Superior temporal gyrus (tissue), 1 donor: Measurements from ENCODE around the gene SH3RF1.

Experiments
- DNase-seq: peaks from one replicate; pipeline ENCODE4 v3.0.0-alpha.2; 2016; ENCODE audit errors: extremely low spot score

Gene SH3RF1

GRCh38 chr4:169163495-169163894 is 107.3 kb downstream of the SH3RF1 start:
- DNase-seq = no peak

GRCh38 chr4:169160825-169161224 is 109.9 kb downstream of the SH3RF1 start:
- peak; percentile 22 for DNase-seq

GRCh38 chr4:169159624-169160171 is 111.1 kb downstream of the SH3RF1 start:
- DNase-seq = peak; percentile 43

DNA sequence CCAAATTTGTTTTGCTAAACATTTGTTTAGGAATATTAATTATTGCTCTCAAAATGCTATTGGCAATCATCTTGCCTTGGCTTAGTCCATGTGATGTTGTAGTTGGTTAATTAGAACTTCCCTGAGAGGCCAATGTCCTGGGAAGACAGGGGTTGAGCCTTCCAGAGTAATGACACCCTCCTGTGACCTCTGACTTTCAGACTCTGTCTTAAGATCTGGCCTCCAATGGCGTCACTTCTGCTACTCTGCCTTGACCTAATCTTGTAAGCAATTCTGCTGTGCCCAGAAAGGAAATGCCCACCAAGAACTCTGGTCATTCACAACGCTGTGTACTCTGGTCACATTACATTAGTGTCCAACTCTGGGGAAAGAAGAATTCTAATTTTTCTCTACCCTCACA is 111.9 kb downstream of the SH3RF1 start:
- DNase-seq = no peak

DNA sequence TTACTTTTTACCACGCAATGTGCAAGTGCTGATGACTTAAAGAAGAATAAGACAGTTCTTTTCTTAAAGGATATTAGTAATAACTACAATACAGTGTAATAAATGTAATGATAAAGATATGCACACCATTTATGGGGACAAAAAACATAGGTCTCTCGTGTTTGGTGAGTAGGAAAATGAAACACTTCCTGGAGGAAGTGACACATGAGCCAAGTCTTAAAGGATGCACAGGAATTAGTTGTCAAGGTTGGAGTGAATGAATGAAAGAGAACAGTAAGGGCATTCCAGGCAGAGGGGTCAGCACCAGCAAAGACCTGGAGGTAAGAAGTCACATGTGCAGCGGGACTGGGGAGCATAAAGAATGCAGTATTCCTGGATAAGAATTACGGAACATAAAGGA is 112.7 kb downstream of the SH3RF1 start:
- no peak for DNase-seq

DNA sequence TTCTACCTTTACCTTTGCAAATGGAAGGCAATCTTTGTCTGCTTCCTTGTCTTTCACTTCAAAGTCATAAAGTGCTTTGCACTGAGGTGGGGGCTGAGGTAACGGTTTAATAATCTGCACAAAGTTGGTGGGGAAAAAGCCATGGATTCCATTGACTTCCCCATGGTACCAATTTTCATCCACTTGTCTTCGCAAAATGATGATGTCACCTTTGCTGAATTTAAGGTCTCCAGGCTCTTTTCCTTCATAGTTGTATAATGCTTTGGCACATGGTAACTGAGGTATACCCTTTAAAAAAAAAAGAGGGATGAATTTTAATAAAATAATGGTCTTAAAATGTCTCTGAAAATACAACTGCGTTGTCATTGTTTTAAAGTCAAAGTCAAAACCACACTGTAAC is 114.4 kb downstream of the SH3RF1 start:
- no peak for DNase-seq

DNA sequence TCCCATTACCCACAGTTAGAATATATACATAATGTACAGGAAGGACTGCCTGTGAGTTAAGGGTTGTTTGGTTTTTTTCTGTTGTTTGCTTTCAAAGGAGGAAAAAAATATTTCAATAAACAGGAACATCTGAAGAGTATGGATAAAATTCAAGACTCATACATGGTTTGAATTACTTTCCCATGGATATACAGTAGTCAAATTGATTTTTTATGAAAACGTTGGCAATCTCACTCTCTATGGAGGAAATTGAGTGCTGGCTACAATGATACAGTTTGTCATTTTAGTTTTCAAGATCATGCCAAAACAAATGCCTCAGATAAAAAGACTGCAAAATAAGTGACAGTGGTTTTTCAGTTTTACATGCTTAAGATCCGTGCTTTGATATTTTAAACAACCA is 116.6 kb downstream of the SH3RF1 start:
- no peak for DNase-seq

GRCh38 chr4:169153481-169154087 is 117.2 kb downstream of the SH3RF1 start:
- DNase-seq = no peak

DNA sequence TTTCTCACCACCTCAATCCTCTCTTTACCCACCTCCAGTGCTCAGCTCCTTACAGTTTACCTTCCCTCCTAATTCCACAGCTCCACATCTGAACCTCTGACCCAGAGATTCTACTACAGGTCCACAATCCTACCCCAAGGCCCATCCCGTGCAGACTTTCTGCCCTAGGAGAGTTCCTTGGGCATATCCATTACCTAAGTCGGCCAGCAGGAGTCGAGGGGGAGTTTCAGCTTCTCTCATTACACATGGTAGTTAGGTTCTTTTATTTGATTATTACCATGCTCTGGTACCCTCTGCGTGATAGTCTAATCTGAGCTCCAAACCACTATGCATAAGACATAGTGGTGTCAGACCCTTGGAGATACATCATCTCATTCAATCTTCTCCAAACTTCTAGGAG is 117.9 kb downstream of the SH3RF1 start:
- DNase-seq = no peak

DNA sequence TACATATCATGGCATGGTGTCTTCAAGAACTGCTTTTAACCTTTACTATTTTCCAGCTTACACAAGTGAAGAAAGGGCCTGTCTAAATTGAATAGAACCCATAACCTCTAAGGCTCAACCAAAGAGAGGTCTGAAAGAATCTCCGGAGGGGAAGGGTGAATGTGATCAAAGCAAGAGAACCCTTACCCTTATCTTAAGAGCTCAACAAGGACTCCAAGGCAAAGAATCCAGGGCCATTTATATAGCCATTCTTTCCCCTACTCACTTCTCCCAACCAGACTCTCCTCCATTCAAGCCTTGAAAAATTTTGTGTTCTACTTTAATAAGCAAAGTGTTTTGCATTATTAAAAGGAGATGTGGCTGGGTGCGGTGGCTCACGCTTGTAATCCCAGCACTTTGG is 118.7 kb downstream of the SH3RF1 start:
- DNase-seq = no peak

- no peak for DNase-seq
Measured at GRCh38 chr4:169151671-169152070, 119.1 kb downstream of the SH3RF1 start.

GRCh38 chr4:169150806-169151205 is 120.0 kb downstream of the SH3RF1 start:
- DNase-seq = no peak

GRCh38 chr4:169148885-169149284 is 121.9 kb downstream of the SH3RF1 start:
- no peak for DNase-seq

DNA sequence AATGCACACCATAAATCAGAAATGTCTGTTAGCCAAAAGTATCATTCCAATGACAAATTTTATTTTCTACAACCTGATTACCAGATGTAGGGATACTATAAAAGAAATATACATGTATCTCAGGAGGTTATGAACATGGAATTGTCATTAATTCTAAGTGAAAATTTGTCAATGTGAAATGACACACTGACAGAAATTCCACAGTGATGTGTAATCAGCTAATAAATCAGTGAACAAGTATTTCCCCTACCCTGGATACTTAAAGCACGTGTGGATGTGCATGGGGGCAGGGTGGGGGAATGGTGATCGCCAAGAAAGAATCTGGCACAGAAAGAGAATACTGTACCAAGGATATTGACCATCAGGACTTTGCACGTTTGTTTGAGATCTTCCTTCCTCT is 123.6 kb downstream of the SH3RF1 start:
- DNase-seq = no peak

DNA sequence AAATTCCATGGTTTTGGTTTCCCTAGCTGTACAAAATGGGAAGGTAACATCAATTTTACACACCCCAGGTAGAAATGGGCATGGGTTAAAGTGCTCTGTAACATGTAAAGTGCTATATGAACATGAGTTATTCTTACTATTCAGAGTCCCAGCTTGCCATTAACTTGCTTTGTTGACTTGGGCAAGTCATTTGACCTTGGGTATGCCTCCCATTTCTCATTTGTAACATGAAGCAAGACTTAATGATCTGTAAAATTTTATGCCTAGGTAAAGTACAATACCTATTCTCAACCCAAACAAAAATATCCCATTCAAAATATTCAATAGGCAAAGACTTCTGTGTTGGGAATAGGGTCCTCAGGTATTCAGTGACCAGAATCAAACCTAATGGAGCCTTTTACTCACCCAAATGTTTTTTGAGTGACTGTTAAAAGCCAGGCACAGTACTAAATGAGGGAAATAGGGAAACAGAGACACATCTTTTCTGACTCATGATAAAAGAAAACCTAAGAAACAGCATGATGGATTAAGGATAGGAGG is 126.6 kb downstream of the SH3RF1 start:
- DNase-seq = no peak

DNA sequence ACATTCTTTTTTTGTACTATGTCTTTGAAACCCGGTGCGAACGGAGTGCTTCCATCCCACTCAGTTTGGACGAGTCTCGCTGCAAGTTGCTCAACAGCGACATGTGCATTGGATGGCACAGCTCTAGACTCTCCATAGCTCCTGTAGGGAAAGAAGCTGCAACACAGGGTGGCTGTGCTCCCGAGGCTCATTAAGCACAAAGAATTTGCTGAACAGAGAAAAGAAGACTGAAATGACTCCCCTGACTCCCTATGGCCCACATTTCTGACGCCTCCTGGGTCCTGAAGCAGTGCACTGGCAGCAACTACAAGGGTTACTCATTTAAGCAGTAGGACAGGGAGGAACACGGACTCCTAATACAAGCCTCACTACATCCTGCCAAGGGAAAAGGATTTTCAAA is 127.4 kb downstream of the SH3RF1 start:
- DNase-seq = peak; percentile 30

- no peak for DNase-seq
Measured at GRCh38 chr4:169142906-169143305, 127.8 kb downstream of the SH3RF1 start.

DNA sequence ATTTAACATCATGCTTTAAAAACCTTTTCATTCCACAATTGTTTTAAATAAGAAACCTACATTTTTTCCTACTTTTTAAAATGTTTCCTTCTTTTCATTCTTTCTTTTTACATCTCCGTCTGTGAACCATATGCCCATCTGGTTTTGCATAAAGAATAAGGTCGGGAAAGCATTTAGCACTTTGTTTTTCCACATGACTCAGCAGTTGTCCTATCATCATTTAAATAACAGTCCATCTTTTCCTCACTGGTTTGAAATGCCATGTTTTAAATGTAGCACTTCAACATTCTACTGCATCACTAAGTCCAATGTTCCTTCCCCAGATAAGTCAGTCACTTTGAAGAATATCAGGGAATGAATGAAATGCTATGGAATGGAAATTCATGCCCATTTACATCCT is 128.4 kb downstream of the SH3RF1 start:
- DNase-seq = no peak

DNA sequence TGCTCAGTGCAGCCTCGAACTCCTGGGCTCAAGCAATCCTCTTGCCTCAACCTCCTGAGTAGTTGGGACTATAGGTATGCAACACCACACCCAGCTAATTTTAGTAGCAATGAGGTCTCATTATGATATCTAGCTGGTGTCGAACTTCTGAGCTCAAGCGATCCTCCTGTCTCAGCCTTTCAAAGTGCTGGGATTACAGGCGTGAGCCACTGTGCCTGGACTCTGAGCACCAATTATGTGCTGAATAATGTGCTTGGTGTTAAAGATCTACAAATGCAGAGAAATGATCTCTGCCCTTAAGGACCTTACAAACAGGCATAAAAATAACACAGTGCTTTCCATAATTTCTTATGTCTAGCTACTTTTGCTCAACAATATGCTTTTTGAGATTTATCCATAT is 131.7 kb downstream of the SH3RF1 start:
- no peak for DNase-seq

- no peak for DNase-seq
Measured at GRCh38 chr4:169137558-169137920, 133.2 kb downstream of the SH3RF1 start.

DNA sequence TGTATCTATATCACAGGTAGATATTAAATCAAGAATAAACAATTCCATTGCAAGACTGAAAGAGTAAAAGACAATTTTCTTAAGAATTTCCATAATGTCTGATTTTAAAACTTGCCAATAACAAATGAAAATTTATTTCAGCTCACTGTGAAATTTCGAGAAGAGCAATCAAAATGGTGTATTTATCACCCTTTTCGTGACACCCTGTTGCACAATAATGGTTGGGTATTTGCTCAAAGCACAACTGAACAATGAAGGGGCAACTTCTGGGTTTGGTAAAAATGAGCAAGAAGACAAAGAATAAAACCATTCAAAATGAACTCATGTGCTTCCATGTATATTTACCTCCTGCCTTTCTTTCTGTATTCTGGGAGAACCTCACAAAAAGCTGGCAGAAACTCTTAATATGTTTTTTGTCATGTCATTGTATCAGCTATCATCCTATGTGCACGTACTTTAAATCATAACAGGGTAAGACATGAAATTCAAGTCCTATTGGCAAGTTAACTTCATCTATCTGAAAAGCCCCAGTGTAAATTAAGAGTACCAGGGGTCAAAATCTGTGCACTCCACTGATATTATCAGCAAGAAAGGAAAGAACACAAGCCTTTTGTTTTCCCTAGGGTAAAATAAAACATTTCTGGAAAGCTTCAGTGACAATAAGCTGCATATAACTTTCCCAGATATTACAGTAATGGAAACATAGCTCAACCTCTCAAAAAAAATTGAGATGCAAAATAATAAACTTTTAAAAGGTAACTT is 133.8 kb downstream of the SH3RF1 start:
- no peak for DNase-seq

DNA sequence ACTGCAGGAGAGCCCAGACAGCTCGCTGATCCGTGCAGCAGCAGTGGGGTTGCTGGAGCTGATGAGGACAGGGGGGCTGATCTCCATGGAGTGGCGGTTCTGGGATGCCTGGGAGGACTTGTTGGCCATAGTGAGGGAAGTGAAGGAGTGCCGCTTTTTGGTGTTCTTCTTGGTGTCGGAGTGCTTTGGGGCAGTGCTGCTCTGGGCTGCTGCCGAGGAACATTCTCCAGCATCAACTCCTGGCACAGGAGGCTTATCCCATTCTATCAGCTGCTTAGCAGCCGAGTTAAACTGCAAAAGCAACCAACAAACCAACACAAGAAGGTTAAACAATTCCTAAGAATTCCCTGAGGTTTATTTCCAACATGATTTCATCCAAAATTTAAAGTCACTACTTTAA is 134.4 kb downstream of the SH3RF1 start:
- DNase-seq = no peak

GRCh38 chr4:169135776-169136175 is 135.0 kb downstream of the SH3RF1 start:
- no peak for DNase-seq
